Caki2 (cell line): ENCODE measurements around the gene ATXN1. TPM values are rescaled to one million over a fixed set of nuclear protein-coding genes. Genes with fewer than 3 reads are reported as not detected.

Experiments used
- DNase-seq: peaks from one replicate; pipeline ENCODE4 v3.0.0-alpha.2; 2015; ENCODE audit warnings: low read depth
- in situ Hi-C: cut with HindIII; loops from 2 replicates; pipeline ENCODE4 v1.10.0; 2016; ENCODE audit warnings: low sequenced_read_pairs, low pct_unique_long_range_greater_than_20kb, mixed read lengths
- total RNA-seq: library from RNA; depleted of rRNA; stranded (reverse); fragments of >200 nt; shearing (Covaris generic); gene quantifications from 2 replicates; pipeline ENCODE4 v1.2.3, GENCODE V29; 2014; ENCODE audit warnings: low replicate concordance

The ATXN1 gene
- total RNA-seq, 1 experiment from 2014 or later: 23.8 TPM

- in situ Hi-C loops: no loop called here
- DNase-seq: no peak
Observed at GRCh38 chr6:16733085-16733484, 28.2 kb downstream of the ATXN1 start.

GRCh38 chr6:16731478-16732051 is 29.7 kb downstream of the ATXN1 start:
- DNase-seq: no peak
- in situ Hi-C loops: no loop called here

- in situ Hi-C loops: no loop called here
- DNase-seq: peak; percentile 34
Observed at GRCh38 chr6:16730738-16731477, 30.4 kb downstream of the ATXN1 start.

GRCh38 chr6:16729744-16730143 is 31.5 kb downstream of the ATXN1 start:
- in situ Hi-C loops: no loop called here
- no peak for DNase-seq

GRCh38 chr6:16729183-16729691 is 32.0 kb downstream of the ATXN1 start:
- DNase-seq: peak; percentile 75
- in situ Hi-C loops: no loop called here

- in situ Hi-C loops: no loop called here
Observed at GRCh38 chr6:16728513-16729182, 32.6 kb downstream of the ATXN1 start.

GRCh38 chr6:16727996-16728395 is 33.3 kb downstream of the ATXN1 start:
- no peak for DNase-seq
- in situ Hi-C loops: no loop called here

More at GRCh38 chr6:16728513-16729182, 32.6 kb downstream of the ATXN1 start:
- DNase-seq: no peak

- no peak for DNase-seq
- in situ Hi-C loops: no loop called here
Observed at GRCh38 chr6:16725145-16725864, 36.0 kb downstream of the ATXN1 start.

GRCh38 chr6:16723826-16724225 is 37.4 kb downstream of the ATXN1 start:
- in situ Hi-C loops: no loop called here

GRCh38 chr6:16723402-16723801 is 37.9 kb downstream of the ATXN1 start:
- DNase-seq: no peak
- in situ Hi-C loops: no loop called here

More at GRCh38 chr6:16723826-16724225, 37.4 kb downstream of the ATXN1 start:
- peak; percentile 68 for DNase-seq

GRCh38 chr6:16722630-16723029 is 38.6 kb downstream of the ATXN1 start:
- DNase-seq: no peak
- in situ Hi-C loops: no loop called here

GRCh38 chr6:16721977-16722376 is 39.3 kb downstream of the ATXN1 start:
- no peak for DNase-seq
- in situ Hi-C loops: no loop called here

- in situ Hi-C loops: no loop called here
- no peak for DNase-seq
Observed at GRCh38 chr6:16720861-16721260, 40.4 kb downstream of the ATXN1 start.

GRCh38 chr6:16719488-16719887 is 41.8 kb downstream of the ATXN1 start:
- DNase-seq: no peak
- in situ Hi-C loops: no loop called here

- in situ Hi-C loops: no loop called here
- DNase-seq: no peak
Observed at GRCh38 chr6:16718356-16718755, 42.9 kb downstream of the ATXN1 start.

- in situ Hi-C loops: no loop called here
- DNase-seq: no peak
Observed at GRCh38 chr6:16717275-16717942, 43.9 kb downstream of the ATXN1 start.

GRCh38 chr6:16716321-16716858 is 44.9 kb downstream of the ATXN1 start:
- in situ Hi-C loops: no loop called here

GRCh38 chr6:16713597-16713996 is 47.7 kb downstream of the ATXN1 start:
- DNase-seq: no peak
- in situ Hi-C loops: no loop called here

More at GRCh38 chr6:16716321-16716858, 44.9 kb downstream of the ATXN1 start:
- DNase-seq: no peak
